ENCODE measurements around the gene FLOT2. TPM values are rescaled to one million over a fixed set of nuclear protein-coding genes. Genes with fewer than 3 reads are reported as not detected.
"Not testable (repeated sequence)": the region's sequence is repeated elsewhere in the genome, so short reads cannot be mapped to it uniquely, and the experiment has no call there.

FLOT2 gene
- total and polyA plus RNA-seq, 3 experiments from 2014 or later: 113 to 268 (median 115) TPM

GRCh38 chr17:28857905-28858800 lies 39.4 kb downstream of the FLOT2 start:
- no peak overlapping the region for H3K4me3 ChIP-seq (ENCODE audit: low read length)
- Mint-ChIP-seq H3K27ac (peak overlapping the region in 2 of 8 donors; percentile 20 to 57), H3K27me3 (no peaks in the 10 kb centered on the region), H3K9me3 (no peaks in the 10 kb centered on the region), H3K4me3 (peak overlapping the region in 2 of 7 donors; percentile 78 to 89), H3K4me1 (peaks cover 15 to 23% (median 20%) of the 10 kb centered on the region in 3 donors), H3K36me3 (peaks cover 0 to 47% (median 12%) of the 10 kb centered on the region in 3 donors)
- H3K9me3 ChIP-seq (ENCODE audit: low read length): no peaks in the 10 kb centered on the region
- no peak overlapping the region for H3K27ac ChIP-seq (ENCODE audit: low read depth, low read length)
- H3K27me3 ChIP-seq (ENCODE audit: insufficient read depth, low read length, poor library complexity, severe bottlenecking): no peaks in the 10 kb centered on the region
- peaks cover 17% of the 10 kb centered on the region for H3K36me3 ChIP-seq (ENCODE audit: insufficient read depth, low read length)
- ChIA-PET CTCF (interaction anchor here (1.4 kb wide), 1 partner anchor 45 kb away, joined by 5 read pairs; the partner anchor contains the start of gene DHRS13), POLR2A (interaction anchor here (0.6 kb wide), 1 partner anchor 11 kb away, joined by 4 read pairs; no protein-coding TSS in a partner anchor)
- H3K4me1 ChIP-seq (ENCODE audit: insufficient read depth, low read length): peaks cover 14% of the 10 kb centered on the region
- no peak for DNase-seq

DNA sequence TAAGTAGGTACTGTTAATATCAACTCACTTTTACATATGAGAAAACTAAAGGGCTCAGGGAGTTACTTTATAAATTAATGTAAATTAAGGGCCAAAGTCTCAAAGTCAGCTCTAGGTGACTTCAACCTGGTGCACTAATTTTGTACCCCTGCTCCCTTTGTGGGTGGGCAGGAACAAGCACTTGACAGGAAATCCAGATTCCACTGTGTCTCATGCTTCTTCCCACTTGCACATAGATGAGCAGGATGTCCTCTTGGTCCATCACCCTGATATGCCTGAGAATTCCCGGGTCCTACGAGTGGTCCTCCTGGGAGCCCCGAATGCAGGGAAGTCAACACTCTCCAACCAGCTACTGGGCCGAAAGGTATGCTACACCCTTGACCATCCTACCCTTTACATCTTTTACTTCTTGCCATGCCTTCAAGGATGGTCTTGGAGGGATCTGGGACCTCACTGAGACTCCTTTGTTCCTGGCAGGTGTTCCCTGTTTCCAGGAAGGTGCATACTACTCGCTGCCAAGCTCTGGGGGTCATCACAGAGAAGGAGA lies 41.4 kb downstream of the FLOT2 start:
- H3K36me3 Mint-ChIP-seq: peaks cover 0 to 42% (median 10%) of the 10 kb centered on the region in 3 donors
- H3K27ac Mint-ChIP-seq: peak overlapping the region in 2 of 8 donors; percentile 17 to 78
- peaks cover 15 to 23% (median 20%) of the 10 kb centered on the region in 3 donors for H3K4me1 Mint-ChIP-seq
- H3K36me3 ChIP-seq (ENCODE audit: insufficient read depth, low read length): peaks cover 17% of the 10 kb centered on the region
- DNase-seq: no peak
- H3K27me3 ChIP-seq (ENCODE audit: insufficient read depth, low read length, poor library complexity, severe bottlenecking): no peaks in the 10 kb centered on the region
- H3K27ac ChIP-seq (ENCODE audit: low read depth, low read length): no peak overlapping the region
- ChIA-PET POLR2A (interaction anchor here (0.5 to 1.3 kb wide), 4 partner anchors 41 to 111 kb away, joined by 3 to 6 read pairs (median 4); partner anchors contain the start of genes DHRS13 and FLOT2), CTCF (interaction anchor here (1.0 kb wide), 2 partner anchors 14 to 46 kb away, joined by 3 read pairs; partner anchors contain the start of gene FAM222B)
- peaks cover 14% of the 10 kb centered on the region for H3K4me1 ChIP-seq (ENCODE audit: insufficient read depth, low read length)
- H3K9me3 ChIP-seq (ENCODE audit: low read length): no peaks in the 10 kb centered on the region
- no peaks in the 10 kb centered on the region for H3K27me3 Mint-ChIP-seq
- H3K9me3 Mint-ChIP-seq: no peaks in the 10 kb centered on the region
- no peak overlapping the region for H3K4me3 ChIP-seq (ENCODE audit: low read length)
- H3K4me3 Mint-ChIP-seq: peak overlapping the region; percentile 87 to 97 (median 93)

DNA sequence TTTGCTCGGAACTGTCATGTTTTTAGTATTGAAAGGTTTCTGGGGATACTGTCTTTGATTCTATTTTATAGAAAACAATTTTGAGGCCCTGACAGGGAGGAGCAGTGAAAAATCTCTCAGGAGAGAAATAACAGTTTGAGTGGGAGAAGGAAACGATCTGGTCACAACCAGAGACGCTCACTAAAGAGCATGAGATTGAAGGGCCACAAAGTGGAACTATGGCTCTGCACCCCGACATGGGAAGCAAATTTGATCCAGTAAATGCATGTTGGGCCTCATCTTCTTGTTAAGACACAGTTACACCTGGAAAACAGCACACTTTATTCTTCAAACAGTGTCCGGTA lies 42.2 kb downstream of the FLOT2 start:
- H3K27me3 Mint-ChIP-seq: no peaks in the 10 kb centered on the region
- H3K4me1 Mint-ChIP-seq: peaks cover 15 to 23% (median 20%) of the 10 kb centered on the region in 3 donors
- POLR2A ChIA-PET: interaction anchor here (1.3 kb wide), 1 partner anchor 42 kb away, joined by 4 read pairs; the partner anchor contains the start of gene FLOT2

GRCh38 chr17:28854457-28855335 lies 42.8 kb downstream of the FLOT2 start, which contains the start of gene ERAL1:
TSS of gene ERAL1 (plus strand) at chr17:28855016. CDS start at chr17:28855035, 19 bp downstream.
- Mint-ChIP-seq H3K27ac (peak within 1 kb of the TSS; percentile 78 to 97 (median 90)), H3K4me1 (peaks cover 15 to 23% (median 20%) of the 10 kb centered on the region in 3 donors), H3K9me3 (no peaks in the 10 kb centered on the region), H3K27me3 (no peaks in the 10 kb centered on the region), H3K36me3 (peaks cover 0 to 34% (median 10%) of the 10 kb centered on the region in 3 donors), H3K4me3 (peak within 1 kb of the TSS; percentile 87 to 97 (median 93))
- Histone ChIP-seq H3K4me3 (ENCODE audit: low read length) (peak within 1 kb of the TSS; percentile 91), H3K9me3 (ENCODE audit: low read length) (no peaks in the 10 kb centered on the region), H3K36me3 (ENCODE audit: insufficient read depth, low read length) (peaks cover 17% of the 10 kb centered on the region), H3K27me3 (ENCODE audit: insufficient read depth, low read length, poor library complexity, severe bottlenecking) (no peaks in the 10 kb centered on the region), H3K27ac (ENCODE audit: low read depth, low read length) (peak within 1 kb of the TSS; percentile 70), H3K4me1 (ENCODE audit: insufficient read depth, low read length) (peaks cover 14% of the 10 kb centered on the region)
- DNase-seq: peak; percentile 77 to 88 (median 80)
- CTCF ChIA-PET: interaction anchor here (0.9 kb wide), 1 partner anchor 135 kb away, joined by 3 read pairs; the partner anchor contains the start of gene RPL23A
- POLR2A ChIA-PET: interaction anchor here (0.6 kb wide), 1 partner anchor 127 kb away, joined by 4 read pairs; no protein-coding TSS in a partner anchor

More for the DNA sequence above, 42.2 kb downstream of the FLOT2 start:
- no peaks in the 10 kb centered on the region for H3K9me3 Mint-ChIP-seq
- DNase-seq: no peak
- CTCF ChIA-PET: interaction anchor here (0.9 to 1.0 kb wide), 2 partner anchors 13 to 136 kb away, joined by 3 read pairs; partner anchors contain the start of genes FAM222B and RPL23A
- Histone ChIP-seq H3K9me3 (ENCODE audit: low read length) (no peaks in the 10 kb centered on the region), H3K36me3 (ENCODE audit: insufficient read depth, low read length) (peaks cover 17% of the 10 kb centered on the region), H3K27me3 (ENCODE audit: insufficient read depth, low read length, poor library complexity, severe bottlenecking) (no peaks in the 10 kb centered on the region), H3K4me3 (ENCODE audit: low read length) (peak overlapping the region; percentile 91), H3K27ac (ENCODE audit: low read depth, low read length) (peak overlapping the region; percentile 70), H3K4me1 (ENCODE audit: insufficient read depth, low read length) (peaks cover 14% of the 10 kb centered on the region)
- peaks cover 0 to 37% (median 10%) of the 10 kb centered on the region in 3 donors for H3K36me3 Mint-ChIP-seq
- peak overlapping the region; percentile 78 to 97 (median 90) for H3K27ac Mint-ChIP-seq
- H3K4me3 Mint-ChIP-seq: peak overlapping the region; percentile 87 to 97 (median 93)

DNA sequence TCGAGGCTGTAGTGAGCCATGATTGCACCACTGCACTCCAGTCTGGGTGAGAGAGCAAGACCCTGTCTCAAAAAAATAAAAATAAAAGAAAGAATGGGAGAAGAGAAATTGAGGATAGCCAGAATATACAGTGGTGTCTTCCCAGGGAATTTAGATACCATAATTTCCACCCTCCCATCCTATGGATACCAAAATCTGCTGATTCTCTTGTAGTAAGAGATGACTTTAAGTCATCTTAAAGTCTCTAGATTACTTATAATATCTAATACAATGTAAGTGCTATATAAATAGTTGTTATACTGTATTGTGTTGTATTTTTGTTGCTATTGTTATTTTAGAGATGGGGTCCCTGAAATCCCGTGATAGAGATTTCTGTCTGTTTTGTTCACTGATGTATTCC lies 44.2 kb downstream of the FLOT2 start:
- no peaks in the 10 kb centered on the region for H3K27me3 ChIP-seq (ENCODE audit: insufficient read depth, low read length, poor library complexity, severe bottlenecking)
- Mint-ChIP-seq H3K9me3 (no peaks in the 10 kb centered on the region), H3K36me3 (peaks cover 0 to 24% (median 4%) of the 10 kb centered on the region in 3 donors), H3K4me1 (peaks cover 15 to 23% (median 20%) of the 10 kb centered on the region in 3 donors), H3K27me3 (no peaks in the 10 kb centered on the region), H3K27ac (peak overlapping the region in 3 of 8 donors; percentile 19 to 33 (median 29)), H3K4me3 (peak overlapping the region; percentile 19 to 91 (median 39))
- H3K36me3 ChIP-seq (ENCODE audit: insufficient read depth, low read length): peaks cover 8% of the 10 kb centered on the region
- no peak for DNase-seq
- POLR2A ChIA-PET: interaction anchor here (0.7 kb wide), 3 partner anchors 44 to 242 kb away, joined by 7 to 14 read pairs (median 8); partner anchors contain the start of gene FLOT2
- H3K27ac ChIP-seq (ENCODE audit: low read depth, low read length): no peak overlapping the region
- H3K4me3 ChIP-seq (ENCODE audit: low read length): no peak overlapping the region
- H3K4me1 ChIP-seq (ENCODE audit: insufficient read depth, low read length): peaks cover 14% of the 10 kb centered on the region
- CTCF ChIA-PET: interaction anchor here (2.0 kb wide), 1 partner anchor 11 kb away, joined by 5 read pairs; the partner anchor contains the start of gene FAM222B
- no peaks in the 10 kb centered on the region for H3K9me3 ChIP-seq (ENCODE audit: low read length)

- Mint-ChIP-seq H3K27me3 (no peaks in the 10 kb centered on the region), H3K36me3 (no peaks in the 10 kb centered on the region), H3K4me1 (peaks cover 2 to 3% (median 2%) of the 10 kb centered on the region in 3 donors), H3K4me3 (peak overlapping the region in 1 of 7 donors; percentile 5), H3K9me3 (no peaks in the 10 kb centered on the region), H3K27ac (no peak overlapping the region)
- Histone ChIP-seq H3K4me3 (ENCODE audit: low read length) (no peak overlapping the region), H3K27me3 (ENCODE audit: insufficient read depth, low read length, poor library complexity, severe bottlenecking) (no peaks in the 10 kb centered on the region), H3K36me3 (ENCODE audit: insufficient read depth, low read length) (no peaks in the 10 kb centered on the region), H3K9me3 (ENCODE audit: low read length) (no peaks in the 10 kb centered on the region), H3K27ac (ENCODE audit: low read depth, low read length) (no peak overlapping the region), H3K4me1 (ENCODE audit: insufficient read depth, low read length) (peaks cover 2% of the 10 kb centered on the region)
- CTCF ChIA-PET: interaction anchor here (0.7 to 2.4 kb wide), 11 partner anchors 11 to 331 kb away, joined by 3 to 10 read pairs (median 3); partner anchors contain the start of genes DHRS13 and FLOT2
- DNase-seq: no peak
- POLR2A ChIA-PET: no interaction called here
Observed at GRCh38 chr17:28849281-28849680, 48.3 kb downstream of the FLOT2 start.

DNA sequence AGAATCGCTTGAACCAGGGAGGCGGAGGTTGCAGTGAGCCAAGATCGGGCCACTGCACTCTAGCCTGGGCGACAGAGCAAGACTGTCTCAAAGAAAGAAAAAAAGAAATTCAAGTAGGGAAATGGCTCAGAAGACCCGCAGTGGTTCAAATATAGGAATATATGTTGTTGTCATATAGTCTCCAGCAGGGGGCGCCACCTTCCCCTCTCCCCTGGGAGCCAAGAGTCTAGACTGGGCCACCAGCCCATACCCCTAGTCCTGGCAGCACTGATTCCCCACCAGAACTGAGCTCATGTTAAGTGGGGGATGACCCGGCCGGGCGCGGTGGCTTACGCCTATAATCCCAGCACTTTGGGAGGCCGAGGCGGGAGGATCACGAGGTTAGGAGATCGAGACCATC lies 48.9 kb downstream of the FLOT2 start:
- H3K27me3 Mint-ChIP-seq; H3K27ac ChIP-seq (ENCODE audit: low read depth, low read length); POLR2A ChIA-PET; H3K9me3 Mint-ChIP-seq; H3K4me1 Mint-ChIP-seq; H3K4me3 ChIP-seq (ENCODE audit: low read length); H3K36me3 ChIP-seq (ENCODE audit: insufficient read depth, low read length); H3K36me3 Mint-ChIP-seq; H3K27me3 ChIP-seq (ENCODE audit: insufficient read depth, low read length, poor library complexity, severe bottlenecking); H3K4me1 ChIP-seq (ENCODE audit: insufficient read depth, low read length); H3K9me3 ChIP-seq (ENCODE audit: low read length): not testable (repeated sequence)
- Mint-ChIP-seq H3K27ac (peak overlapping the region in 2 of 8 donors; percentile 10 to 57), H3K4me3 (peak overlapping the region in 1 of 7 donors; percentile 70)
- DNase-seq: peak; percentile 34 to 68 (median 40)
- CTCF ChIA-PET: interaction anchor here (0.7 to 2.4 kb wide), 12 partner anchors 12 to 122 kb away, joined by 3 to 10 read pairs (median 3); partner anchors contain the start of genes DHRS13 and FLOT2
